Measurements from ENCODE around the gene LHX3.

- TF ChIP-seq RCOR1 (conservative IDR thresholded peaks at IDR 0.05; ENCODE audit: low read depth, low read length) (no peak), GABPA (IDR thresholded peaks at IDR 0.05; ENCODE audit: low read depth) (no peak), EP300 (IDR thresholded peaks at IDR 0.05; ENCODE audit: borderline replicate concordance in 1 of 2, control insufficient read depth in 1 of 2, low read depth in 2 of 2, low read length in 2 of 2) (peak in 1 of 2 experiments; percentile 29; a peak in 1 of 4 replicates), CTCF (IDR thresholded peaks at IDR 0.05 in 2 of 3, conservative IDR thresholded peaks at IDR 0.05 in 1 of 3; ENCODE audit: control insufficient read depth in 2 of 3, extremely low read depth in 1 of 3, insufficient read depth in 1 of 3, low read depth in 3 of 3, low read length in 3 of 3) (no peak)
These were observed 39.4 kb upstream of the LHX3 start for GRCh38 chr9:136244122-136244968.

All from GM12878 (cell line).